Measurements from ENCODE around the gene LCN15. TPM values are rescaled to one million over a fixed set of nuclear protein-coding genes. Genes with fewer than 3 reads are reported as not detected.
"Not testable (repeated sequence)": the region's sequence is repeated elsewhere in the genome, so short reads cannot be mapped to it uniquely, and the experiment has no call there.

The LCN15 gene
- polyA plus RNA-seq, 1 donor = 14.0 TPM

DNA sequence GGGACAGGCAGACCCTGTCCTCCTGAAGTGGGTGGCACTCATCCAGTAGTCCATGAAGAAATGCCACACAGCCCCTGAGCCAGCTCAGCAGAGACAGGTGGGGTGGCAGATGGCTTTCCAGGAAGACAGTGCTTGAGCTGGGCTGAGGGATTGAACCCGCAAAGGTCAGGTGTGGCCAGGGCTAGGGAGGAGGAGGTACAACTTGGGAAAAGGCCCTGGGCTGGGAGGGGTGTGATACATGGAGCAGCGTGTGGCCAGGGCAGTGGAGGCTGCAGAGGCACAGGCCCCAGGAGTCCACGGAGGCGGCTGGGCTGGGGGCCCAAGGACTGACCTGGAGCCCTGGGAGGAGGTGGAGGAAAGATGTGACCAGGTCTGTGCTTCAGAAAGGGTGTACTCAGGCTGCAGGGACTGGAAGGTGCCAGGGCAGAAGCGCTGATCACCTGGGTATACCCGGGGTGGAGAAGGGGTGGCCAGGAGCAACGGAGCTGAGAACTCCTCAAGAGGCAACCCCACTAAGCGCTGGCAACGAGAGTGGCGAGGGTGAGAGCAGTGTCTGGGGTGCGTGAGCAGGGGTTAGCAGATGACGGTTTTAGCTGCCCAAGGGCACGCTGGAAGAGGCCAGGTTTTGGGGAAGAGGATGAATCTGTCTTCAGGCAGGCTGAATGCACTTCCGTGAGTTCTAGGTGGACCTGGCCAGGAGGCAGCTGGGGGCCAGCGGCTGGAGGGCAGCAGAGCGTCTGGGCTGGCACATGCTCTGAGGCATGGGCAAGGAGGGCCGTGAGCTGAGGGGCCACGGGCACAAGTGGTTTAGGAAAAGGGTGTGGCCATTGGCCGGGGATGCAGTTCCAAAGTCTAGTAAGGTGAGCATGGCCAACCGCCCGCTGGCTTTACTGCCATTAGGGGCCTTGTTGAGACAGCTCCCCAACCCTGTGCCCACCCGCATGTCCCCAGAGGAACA, 39.5 kb upstream of the LCN15 start:
- H3K4me1 ChIP-seq (ENCODE audit: control insufficient read depth, insufficient read depth, low read length) = peaks cover 31% of the 10 kb centered on the region
- no peak overlapping the region for H3K27ac ChIP-seq (ENCODE audit: low read length)
- H3K9me3 ChIP-seq (ENCODE audit: control insufficient read depth, low read depth, low read length) = peaks cover 13% of the 10 kb centered on the region
- no peak for DNase-seq
- no peak overlapping the region for H3K4me3 ChIP-seq (ENCODE audit: low read length)
- peaks cover 15% of the 10 kb centered on the region for H3K36me3 ChIP-seq (ENCODE audit: control insufficient read depth, insufficient read depth, low read length)
- H3K27me3 ChIP-seq (ENCODE audit: control insufficient read depth, insufficient read depth, low read length) = peaks cover 18% of the 10 kb centered on the region
- no CpG with 5 or more reads among the region's 22 CpGs for WGBS (ENCODE audit: insufficient coverage, low lambda C conversion rate)

DNA sequence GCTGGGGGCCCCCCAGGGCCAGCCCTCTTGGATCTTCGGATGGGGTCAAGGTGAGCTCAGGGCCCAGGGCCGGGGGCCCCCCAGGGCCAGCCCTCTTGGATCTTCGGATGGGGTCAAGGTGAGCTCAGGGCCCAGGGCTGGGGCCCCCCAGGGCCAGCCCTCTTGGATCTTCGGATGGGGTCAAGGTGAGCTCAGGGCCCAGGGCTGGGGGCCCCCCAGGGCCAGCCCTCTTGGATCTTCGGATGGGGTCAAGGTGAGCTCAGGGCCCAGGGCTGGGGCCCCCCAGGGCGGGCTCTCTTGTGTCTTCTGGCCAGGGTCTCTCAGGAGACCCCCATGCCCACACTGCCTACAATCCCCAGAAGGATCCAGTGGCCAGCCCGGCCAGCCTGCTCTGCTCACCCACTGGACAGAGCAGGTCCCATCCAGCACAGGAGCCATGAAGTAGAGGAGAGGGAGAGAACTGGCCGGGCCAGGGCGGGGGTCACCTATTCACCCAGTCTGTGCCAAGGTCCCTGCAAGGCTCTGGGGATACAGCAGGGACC, 38.8 kb upstream of the LCN15 start:
- H3K9me3 ChIP-seq (ENCODE audit: control insufficient read depth, low read depth, low read length) = peaks cover 13% of the 10 kb centered on the region
- no CpG with 5 or more reads among the region's 9 CpGs for WGBS (ENCODE audit: insufficient coverage, low lambda C conversion rate)
- H3K27me3 ChIP-seq (ENCODE audit: control insufficient read depth, insufficient read depth, low read length) = peaks cover 21% of the 10 kb centered on the region
- not testable (repeated sequence) for DNase-seq; H3K4me3 ChIP-seq (ENCODE audit: low read length); H3K27ac ChIP-seq (ENCODE audit: low read length)
- peaks cover 15% of the 10 kb centered on the region for H3K36me3 ChIP-seq (ENCODE audit: control insufficient read depth, insufficient read depth, low read length)
- peaks cover 36% of the 10 kb centered on the region for H3K4me1 ChIP-seq (ENCODE audit: control insufficient read depth, insufficient read depth, low read length)

GRCh38 chr9:136802321-136802720, 38.0 kb upstream of the LCN15 start:
- WGBS (ENCODE audit: insufficient coverage, low lambda C conversion rate) = no CpG with 5 or more reads among the region's 6 CpGs

DNA sequence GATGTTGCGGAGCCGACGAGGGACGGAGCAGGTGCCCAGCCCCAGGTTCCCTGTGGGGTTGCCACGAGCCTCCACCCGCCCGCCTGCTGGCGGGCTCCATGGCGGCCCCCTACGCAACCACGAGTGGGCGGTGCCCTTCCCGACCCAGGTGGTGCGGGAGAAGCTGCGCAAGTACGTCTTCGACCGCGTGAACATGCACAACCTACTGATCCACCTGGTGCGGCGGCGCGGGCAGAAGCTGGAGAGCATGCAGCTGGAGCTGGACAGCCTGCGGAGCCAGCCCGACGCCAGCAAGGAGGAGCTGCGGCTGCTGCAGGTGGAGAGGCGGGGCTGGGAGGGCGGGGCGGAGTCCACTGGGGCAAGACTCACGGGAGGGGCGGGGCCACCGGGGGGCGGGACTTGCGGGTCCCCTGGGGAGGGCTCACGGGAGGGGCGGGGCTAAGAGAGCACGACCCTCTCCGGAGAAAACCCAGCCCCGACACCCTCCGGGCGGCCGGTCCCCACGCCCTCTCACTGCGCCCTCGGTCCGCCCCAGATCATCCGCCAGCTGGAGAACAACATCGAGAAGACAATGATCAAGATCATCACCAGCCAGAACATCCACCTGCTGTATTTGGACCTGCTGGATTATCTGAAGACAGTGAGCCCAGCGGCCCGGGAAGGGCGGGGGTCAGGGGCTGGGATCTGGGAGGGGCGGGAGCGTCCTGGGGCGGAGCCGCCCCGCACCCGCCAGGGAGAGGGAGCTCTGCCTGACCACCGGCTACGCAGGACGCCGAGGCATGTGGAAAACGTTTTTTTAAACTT, 35.7 kb upstream of the LCN15 start:
- Histone ChIP-seq H3K4me3 (ENCODE audit: low read length) (peak overlapping the region; percentile 68), H3K9me3 (ENCODE audit: control insufficient read depth, low read depth, low read length) (peaks cover 13% of the 10 kb centered on the region), H3K4me1 (ENCODE audit: control insufficient read depth, insufficient read depth, low read length) (peaks cover 54% of the 10 kb centered on the region), H3K27me3 (ENCODE audit: control insufficient read depth, insufficient read depth, low read length) (peaks cover 21% of the 10 kb centered on the region), H3K36me3 (ENCODE audit: control insufficient read depth, insufficient read depth, low read length) (no peaks in the 10 kb centered on the region), H3K27ac (ENCODE audit: low read length) (peak overlapping the region; percentile 96)
- peak; percentile 84 to 92 for DNase-seq
- WGBS (ENCODE audit: insufficient coverage, low lambda C conversion rate) = no CpG with 5 or more reads among the region's 63 CpGs

More at GRCh38 chr9:136802321-136802720, 38.0 kb upstream of the LCN15 start:
- H3K27me3 ChIP-seq (ENCODE audit: control insufficient read depth, insufficient read depth, low read length) = peaks cover 21% of the 10 kb centered on the region
- DNase-seq = no peak
- no peak overlapping the region for H3K4me3 ChIP-seq (ENCODE audit: low read length)
- H3K27ac ChIP-seq (ENCODE audit: low read length) = no peak overlapping the region
- H3K4me1 ChIP-seq (ENCODE audit: control insufficient read depth, insufficient read depth, low read length) = peaks cover 42% of the 10 kb centered on the region
- peaks cover 15% of the 10 kb centered on the region for H3K36me3 ChIP-seq (ENCODE audit: control insufficient read depth, insufficient read depth, low read length)
- peaks cover 13% of the 10 kb centered on the region for H3K9me3 ChIP-seq (ENCODE audit: control insufficient read depth, low read depth, low read length)

- Histone ChIP-seq H3K27ac (ENCODE audit: low read length) (peak overlapping the region; percentile 96), H3K4me1 (ENCODE audit: control insufficient read depth, insufficient read depth, low read length) (peaks cover 62% of the 10 kb centered on the region), H3K4me3 (ENCODE audit: low read length) (peak overlapping the region; percentile 68), H3K36me3 (ENCODE audit: control insufficient read depth, insufficient read depth, low read length) (peaks cover 6% of the 10 kb centered on the region), H3K27me3 (ENCODE audit: control insufficient read depth, insufficient read depth, low read length) (peaks cover 21% of the 10 kb centered on the region), H3K9me3 (ENCODE audit: control insufficient read depth, low read depth, low read length) (peaks cover 13% of the 10 kb centered on the region)
- no CpG with 5 or more reads among the region's 35 CpGs for WGBS (ENCODE audit: insufficient coverage, low lambda C conversion rate)
- DNase-seq = peak; percentile 70 to 85
Measured at GRCh38 chr9:136799079-136799853, 34.9 kb upstream of the LCN15 start.

- Histone ChIP-seq H3K27ac (ENCODE audit: low read length) (peak overlapping the region; percentile 96), H3K9me3 (ENCODE audit: control insufficient read depth, low read depth, low read length) (peaks cover 10% of the 10 kb centered on the region), H3K4me1 (ENCODE audit: control insufficient read depth, insufficient read depth, low read length) (peaks cover 67% of the 10 kb centered on the region), H3K27me3 (ENCODE audit: control insufficient read depth, insufficient read depth, low read length) (peaks cover 21% of the 10 kb centered on the region), H3K4me3 (ENCODE audit: low read length) (peak overlapping the region; percentile 68), H3K36me3 (ENCODE audit: control insufficient read depth, insufficient read depth, low read length) (peaks cover 9% of the 10 kb centered on the region)
- WGBS (ENCODE audit: insufficient coverage, low lambda C conversion rate) = no CpG with 5 or more reads among the region's 6 CpGs
- DNase-seq = peak in 1 of 2 donors; percentile 23
Measured at GRCh38 chr9:136798708-136799078, 34.4 kb upstream of the LCN15 start.

- not testable (repeated sequence) for H3K4me3 ChIP-seq (ENCODE audit: low read length)
- Histone ChIP-seq H3K9me3 (ENCODE audit: control insufficient read depth, low read depth, low read length) (peaks cover 10% of the 10 kb centered on the region), H3K27me3 (ENCODE audit: control insufficient read depth, insufficient read depth, low read length) (peaks cover 19% of the 10 kb centered on the region), H3K27ac (ENCODE audit: low read length) (peak overlapping the region; percentile 100), H3K4me1 (ENCODE audit: control insufficient read depth, insufficient read depth, low read length) (peaks cover 84% of the 10 kb centered on the region), H3K36me3 (ENCODE audit: control insufficient read depth, insufficient read depth, low read length) (peaks cover 17% of the 10 kb centered on the region)
- peak; percentile 84 to 90 for DNase-seq
- no CpG with 5 or more reads among the region's 10 CpGs for WGBS (ENCODE audit: insufficient coverage, low lambda C conversion rate)
Measured at GRCh38 chr9:136796775-136797347, 32.5 kb upstream of the LCN15 start.

DNA sequence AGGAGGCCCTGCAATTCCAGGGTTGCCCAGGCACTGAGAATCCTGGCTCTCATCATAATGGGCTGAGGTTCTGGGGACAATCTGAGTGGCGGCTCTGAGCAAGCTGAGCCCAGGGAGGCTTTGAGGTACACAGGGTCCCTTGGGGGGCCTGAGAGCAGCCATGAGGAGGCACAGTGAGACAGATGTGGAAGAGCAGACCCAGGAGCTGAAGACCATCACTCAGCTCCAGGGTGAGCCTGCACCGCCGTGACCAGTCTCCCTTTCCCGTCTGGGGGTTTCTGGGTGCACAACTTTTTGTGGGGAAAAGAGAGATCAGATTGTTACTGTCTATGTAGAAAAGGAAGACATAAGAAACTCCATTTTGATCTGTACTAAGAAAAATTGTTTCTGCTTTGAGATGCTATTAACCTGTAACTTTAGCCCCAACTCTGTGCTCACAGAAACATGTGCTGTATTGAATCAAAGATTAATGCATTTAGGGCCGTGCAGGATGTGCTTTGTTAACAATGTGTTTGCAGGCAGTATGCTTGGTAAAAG, 32.0 kb upstream of the LCN15 start, which contains the start of gene CCDC183:
Gene CCDC183 (plus strand): TSS at position 101 of the 537 bp plus-strand sequence. CDS start 60 bp downstream, at position 161.
- no CpG with 5 or more reads among the region's 5 CpGs for WGBS (ENCODE audit: insufficient coverage, low lambda C conversion rate)
- Histone ChIP-seq H3K27me3 (ENCODE audit: control insufficient read depth, insufficient read depth, low read length) (peaks cover 19% of the 10 kb centered on the region), H3K4me3 (ENCODE audit: low read length) (peak within 1 kb of the TSS; percentile 17), H3K4me1 (ENCODE audit: control insufficient read depth, insufficient read depth, low read length) (peaks cover 81% of the 10 kb centered on the region), H3K9me3 (ENCODE audit: control insufficient read depth, low read depth, low read length) (peaks cover 10% of the 10 kb centered on the region), H3K27ac (ENCODE audit: low read length) (peak within 1 kb of the TSS; percentile 100), H3K36me3 (ENCODE audit: control insufficient read depth, insufficient read depth, low read length) (peaks cover 17% of the 10 kb centered on the region)
- DNase-seq = no peak

DNA sequence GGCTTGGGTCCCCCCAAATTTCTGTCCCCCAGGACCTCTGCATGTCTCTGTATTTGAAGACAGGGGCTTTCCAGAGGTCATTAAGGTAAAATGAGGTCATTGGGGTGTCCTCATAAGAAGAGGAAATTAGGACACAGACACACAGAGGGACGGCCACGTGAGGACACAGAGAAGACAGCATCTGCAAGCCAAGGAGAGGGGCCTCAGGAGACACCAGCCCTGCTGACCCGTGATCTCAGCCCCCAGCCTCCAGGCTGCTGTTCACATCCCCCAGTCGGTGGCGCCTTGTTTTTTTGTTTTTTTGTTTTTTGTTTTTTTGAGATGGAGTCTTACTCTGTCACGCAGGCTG, 30.7 kb upstream of the LCN15 start:
- peaks cover 14% of the 10 kb centered on the region for H3K27me3 ChIP-seq (ENCODE audit: control insufficient read depth, insufficient read depth, low read length)
- H3K4me3 ChIP-seq (ENCODE audit: low read length) = no peak overlapping the region
- H3K9me3 ChIP-seq (ENCODE audit: control insufficient read depth, low read depth, low read length) = peaks cover 10% of the 10 kb centered on the region
- H3K4me1 ChIP-seq (ENCODE audit: control insufficient read depth, insufficient read depth, low read length) = peaks cover 82% of the 10 kb centered on the region
- WGBS (ENCODE audit: insufficient coverage, low lambda C conversion rate) = no CpG with 5 or more reads among the region's 6 CpGs
- no peak for DNase-seq
- peaks cover 17% of the 10 kb centered on the region for H3K36me3 ChIP-seq (ENCODE audit: control insufficient read depth, insufficient read depth, low read length)
- H3K27ac ChIP-seq (ENCODE audit: low read length) = peak overlapping the region; percentile 100

Data from large intestine (tissue), 3 donors.